HFFc6 (cell line): ENCODE results near the gene ANO5. TPM values are rescaled to one million over a fixed set of nuclear protein-coding genes. Genes with fewer than 3 reads are reported as not detected.

Experiments used
- DNase-seq: peaks from one replicate; pipeline ENCODE4 v3.0.0-alpha.2; 2018
- H3K27ac Mint-ChIP-seq: 2 replicates; pipeline ENCODE4 v1.8.0; 2020; ENCODE audit warnings: mild to moderate bottlenecking, mixed read lengths
- H3K27me3 Mint-ChIP-seq: 2 replicates; pipeline ENCODE4 v1.8.0; 2021; ENCODE audit warnings: mild to moderate bottlenecking, moderate library complexity, mixed read lengths; ENCODE audit not compliant: insufficient read depth
- H3K36me3 Mint-ChIP-seq: 2 replicates; pipeline ENCODE4 v1.8.0; 2021; ENCODE audit warnings: low read depth, mixed read lengths
- H3K4me1 Mint-ChIP-seq: 2 replicates; pipeline ENCODE4 v1.8.0; 2020; ENCODE audit warnings: low read depth, mixed read lengths
- H3K4me3 Mint-ChIP-seq: 2 replicates; pipeline ENCODE4 v1.8.0; 2020; ENCODE audit warnings: mild to moderate bottlenecking, moderate library complexity, mixed read lengths
- H3K9me3 Mint-ChIP-seq: 2 replicates; pipeline ENCODE4 v1.8.0; 2020; ENCODE audit warnings: mild to moderate bottlenecking, mixed read lengths
- CTCF ChIP-seq: fragments of 200-600 bp; sonication (generic); IDR thresholded peaks from 2 replicates; pipeline ENCODE4 v1.5.0; 2021; ENCODE audit warnings: antibody characterized with exemption, mild to moderate bottlenecking
- long read RNA-seq: library from polyadenylated mRNA; unstranded; transcript quantifications from one replicate; pipeline ENCODE4 v2.0.0, GENCODE V29; 2019
- total RNA-seq, 6 experiments: library from RNA; stranded (reverse); fragmentation: NEBNext Ultra II Directional; extraction: Animal tissue kit (Norgen Biotek cat#: 25700); gene quantifications; 2 replicates in 1 of 6; 3 replicates in 5 of 6; pipeline ENCODE4 v1.2.3, GENCODE V29; 2021

Gene ANO5
- total RNA-seq: not detected
- long read RNA-seq: 0 reads

GRCh38 chr11:22192642-22193347 lies at the start of gene ANO5:
ANO5 (plus strand) TSS chr11:22193085; CDS start chr11:22193493, 408 bp downstream.
- no peak for DNase-seq
- TF ChIP-seq CTCF: no peak
- Mint-ChIP-seq H3K4me3 (no peak within 1 kb of the TSS), H3K9me3 (peaks cover 37% of the 10 kb centered on the region), H3K4me1 (no peaks in the 10 kb centered on the region), H3K36me3 (no peaks in the 10 kb centered on the region; the same call in 1 of the 2 replicates), H3K27ac (no peak within 1 kb of the TSS), H3K27me3 (peaks cover 3% of the 10 kb centered on the region)

- H3K4me3 Mint-ChIP-seq: no peak overlapping the region
- H3K27me3 Mint-ChIP-seq: no peaks in the 10 kb centered on the region; the same call in 1 of the 2 replicates
- DNase-seq: no peak
- peaks cover 18% of the 10 kb centered on the region for H3K9me3 Mint-ChIP-seq
- H3K4me1 Mint-ChIP-seq: no peaks in the 10 kb centered on the region
- TF ChIP-seq CTCF: no peak
- no peaks in the 10 kb centered on the region for H3K36me3 Mint-ChIP-seq
- no peak overlapping the region for H3K27ac Mint-ChIP-seq
Observed at GRCh38 chr11:22151649-22152197, 41.2 kb upstream of the ANO5 start.

GRCh38 chr11:22157531-22157930 lies 35.4 kb upstream of the ANO5 start:
- TF ChIP-seq CTCF: no peak
- Mint-ChIP-seq H3K36me3 (no peaks in the 10 kb centered on the region), H3K4me1 (no peaks in the 10 kb centered on the region), H3K27me3 (no peaks in the 10 kb centered on the region), H3K4me3 (no peak overlapping the region), H3K27ac (no peak overlapping the region), H3K9me3 (peaks cover 19% of the 10 kb centered on the region)
- no peak for DNase-seq

GRCh38 chr11:22161489-22161888 lies 31.4 kb upstream of the ANO5 start:
- no peak for TF ChIP-seq CTCF
- H3K27ac Mint-ChIP-seq: no peak overlapping the region
- H3K4me3 Mint-ChIP-seq: no peak overlapping the region
- no peaks in the 10 kb centered on the region; the same call in 1 of the 2 replicates for H3K27me3 Mint-ChIP-seq
- peaks cover 19% of the 10 kb centered on the region for H3K9me3 Mint-ChIP-seq
- no peaks in the 10 kb centered on the region for H3K4me1 Mint-ChIP-seq
- no peak for DNase-seq
- H3K36me3 Mint-ChIP-seq: no peaks in the 10 kb centered on the region

- Mint-ChIP-seq H3K27me3 (no peaks in the 10 kb centered on the region; the same call in 1 of the 2 replicates), H3K27ac (no peak overlapping the region), H3K9me3 (peaks cover 18% of the 10 kb centered on the region), H3K4me1 (no peaks in the 10 kb centered on the region), H3K36me3 (no peaks in the 10 kb centered on the region), H3K4me3 (no peak overlapping the region)
- no peak for DNase-seq
- no peak for TF ChIP-seq CTCF
Observed at GRCh38 chr11:22162756-22163155, 30.1 kb upstream of the ANO5 start.
